Tibial nerve (tissue), 4 donors: ENCODE measurements around the gene PSMA3. TPM values are rescaled to one million over a fixed set of nuclear protein-coding genes. Genes with fewer than 3 reads are reported as not detected.

Source experiments
- DNase-seq, 2 donors: peaks; one replicate each; pipeline ENCODE4 v3.0.0-alpha.2; 2019; ENCODE audit warnings: low spot score in 2 of 2
- H3K27ac ChIP-seq, 4 donors: fragments of 200-600 bp; sonication (generic) in 3 of 4; one replicate each; pipeline ENCODE4 v1.5.1; 2017 to 2019; ENCODE audit warnings: mild to moderate bottlenecking in 1 of 4
- H3K27me3 ChIP-seq, 2 donors: fragments of 200-600 bp; sonication (generic) in 1 of 2; one replicate each; pipeline versions ENCODE4 v1.5.1 to v1.6.0; 2017 to 2019
- H3K36me3 ChIP-seq, 3 donors: fragments of 200-600 bp; sonication (generic); one replicate each; pipeline ENCODE4 v1.5.1; 2018 to 2019
- H3K4me1 ChIP-seq, 4 donors: fragments of 200-600 bp; sonication (generic) in 3 of 4; one replicate each; pipeline ENCODE4 v1.5.1; 2017 to 2019
- H3K4me3 ChIP-seq, 4 donors: fragments of 200-600 bp; sonication (generic) in 3 of 4; one replicate each; pipeline ENCODE4 v1.5.1; 2017 to 2019; ENCODE audit warnings: mild to moderate bottlenecking in 1 of 4, moderate library complexity in 1 of 4
- H3K9me3 ChIP-seq, 4 donors: fragments of 200-600 bp; sonication (generic) in 3 of 4; one replicate each; pipeline ENCODE4 v1.5.1; 2017 to 2019
- CTCF ChIP-seq, 5 experiments: fragments of 200-600 bp in 3 of 5; fragments of 450-650 bp in 2 of 5; sonication (generic) in 3 of 5; IDR thresholded peaks; one replicate each; pipeline ENCODE4 v1.5.1; 2016 to 2019; ENCODE audit warnings: antibody characterized with exemption in 5 of 5, mild to moderate bottlenecking in 3 of 5, moderate library complexity in 2 of 5
- EP300 ChIP-seq, 2 donors: sonication (generic); formaldehyde crosslinking; IDR thresholded peaks; one replicate each; pipeline ENCODE4 v1.6.1; 2017; ENCODE audit warnings: antibody characterized with exemption in 2 of 2, mild to moderate bottlenecking in 1 of 2
- POLR2A ChIP-seq, 2 donors: fragments of 450-650 bp; IDR thresholded peaks; one replicate each; pipeline ENCODE4 v1.6.1; 2017; ENCODE audit warnings: antibody characterized with exemption in 2 of 2, mild to moderate bottlenecking in 2 of 2, moderate library complexity in 2 of 2
- WGBS, 2 donors: methylation state at CpG; one replicate each; pipeline ENCODE4 v1.1.5; 2018; 5-methylcytosine and 5-hydroxymethylcytosine counted together
- total RNA-seq, 4 donors: library from RNA; depleted of rRNA; stranded (reverse); fragments of >200 nt; gene quantifications; one replicate each; pipeline ENCODE4 v1.1.0, GENCODE V29; 2016

PSMA3 gene
- total RNA-seq, 4 donors from 2014 or later = 82.8 to 99.0 (median 87.0) TPM

GRCh38 chr14:58285132-58285531 is 40.5 kb downstream of the PSMA3 start:
- Histone ChIP-seq H3K27me3 (no peaks in the 10 kb centered on the region), H3K36me3 (peaks cover 0 to 66% (median 6%) of the 10 kb centered on the region in 3 donors), H3K27ac (no peak overlapping the region), H3K4me1 (peaks cover 6 to 78% (median 29%) of the 10 kb centered on the region in 4 donors), H3K9me3 (no peaks in the 10 kb centered on the region), H3K4me3 (no peak overlapping the region)
- 93 to 94% methylated on average over 4 of the region's 4 CpGs for WGBS, 2 donors
- DNase-seq = no peak
- no peak for TF ChIP-seq EP300 (IDR thresholded peaks at IDR 0.05)

GRCh38 chr14:58287607-58288042 is 43.0 kb downstream of the PSMA3 start:
- no peak for TF ChIP-seq POLR2A (IDR thresholded peaks at IDR 0.05)
- TF ChIP-seq EP300 (IDR thresholded peaks at IDR 0.05) = no peak
- no peak for TF ChIP-seq CTCF (IDR thresholded peaks at IDR 0.05)
- no peak for DNase-seq
- H3K36me3 ChIP-seq = peaks cover 0 to 88% (median 6%) of the 10 kb centered on the region in 3 donors
- no peaks in the 10 kb centered on the region for H3K9me3 ChIP-seq
- H3K4me1 ChIP-seq = peaks cover 3 to 70% (median 12%) of the 10 kb centered on the region in 4 donors
- no peak overlapping the region for H3K27ac ChIP-seq
- WGBS, 2 donors = 48 to 50% methylated on average over 3 of the region's 3 CpGs
- H3K27me3 ChIP-seq = no peaks in the 10 kb centered on the region
- H3K4me3 ChIP-seq = no peak overlapping the region

GRCh38 chr14:58288106-58288792 is 43.6 kb downstream of the PSMA3 start:
- H3K9me3 ChIP-seq = no peaks in the 10 kb centered on the region
- H3K4me1 ChIP-seq = peaks cover 5 to 65% (median 9%) of the 10 kb centered on the region in 4 donors
- no peaks in the 10 kb centered on the region for H3K27me3 ChIP-seq
- TF ChIP-seq CTCF (IDR thresholded peaks at IDR 0.05) (no peak), EP300 (IDR thresholded peaks at IDR 0.05) (no peak), POLR2A (IDR thresholded peaks at IDR 0.05) (no peak)
- DNase-seq = no peak
- WGBS, 2 donors = 56 to 69% methylated on average over 3 of the region's 3 CpGs
- no peak overlapping the region for H3K4me3 ChIP-seq
- H3K27ac ChIP-seq = no peak overlapping the region
- peaks cover 0 to 90% (median 6%) of the 10 kb centered on the region in 3 donors for H3K36me3 ChIP-seq

GRCh38 chr14:58291646-58292045 is 47.0 kb downstream of the PSMA3 start:
- H3K27ac ChIP-seq = no peak overlapping the region
- H3K27me3 ChIP-seq = no peaks in the 10 kb centered on the region
- peaks cover 0 to 83% (median 0%) of the 10 kb centered on the region in 3 donors for H3K36me3 ChIP-seq
- no peak for DNase-seq
- H3K9me3 ChIP-seq = no peaks in the 10 kb centered on the region
- 56 to 64% methylated on average over 5 of the region's 5 CpGs for WGBS, 2 donors
- H3K4me3 ChIP-seq = no peak overlapping the region
- TF ChIP-seq EP300 (IDR thresholded peaks at IDR 0.05) (no peak), POLR2A (IDR thresholded peaks at IDR 0.05) (no peak), CTCF (IDR thresholded peaks at IDR 0.05) (no peak)
- peaks cover 4 to 83% (median 21%) of the 10 kb centered on the region in 4 donors for H3K4me1 ChIP-seq

- Histone ChIP-seq H3K9me3 (no peaks in the 10 kb centered on the region), H3K4me3 (no peak overlapping the region), H3K27ac (no peak overlapping the region), H3K4me1 (peaks cover under 1 to 82% (median 21%) of the 10 kb centered on the region in 4 donors), H3K36me3 (peaks cover 0 to 80% (median 0%) of the 10 kb centered on the region in 3 donors), H3K27me3 (no peaks in the 10 kb centered on the region)
- no peak for DNase-seq
- WGBS, 2 donors = 65 to 70% methylated on average over 3 of the region's 3 CpGs
- TF ChIP-seq CTCF (IDR thresholded peaks at IDR 0.05) (no peak), EP300 (IDR thresholded peaks at IDR 0.05) (no peak), POLR2A (IDR thresholded peaks at IDR 0.05) (no peak)
Observed at GRCh38 chr14:58292187-58292586, 47.5 kb downstream of the PSMA3 start.
